ENCODE data around the gene ADGRG2. TPM values are rescaled to one million over a fixed set of nuclear protein-coding genes. Genes with fewer than 3 reads are reported as not detected.

Gene ADGRG2
- not detected for total RNA-seq (2013)
- polyA plus RNA-seq (not detected), polyA minus RNA-seq (not detected in 2 replicates), total RNA-seq (0 to 2.1 (median 0.08) reads per million in 11 experiments)

- peaks cover 51 to 72% of the 10 kb centered on the region in 2 donors for H3K27me3 ChIP-seq (ENCODE audit: control insufficient read depth in 2 of 2, insufficient read depth in 2 of 2, low read length in 2 of 2)
- H3K4me3 Mint-ChIP-seq = peak within 1 kb of the TSS in 1 of 2 donors; percentile 60
- no peaks in the 10 kb centered on the region for H3K4me1 ChIP-seq (ENCODE audit: control insufficient read depth in 1 of 2, insufficient read depth in 2 of 2, low read length in 2 of 2)
- peaks cover 0 to 16% of the 10 kb centered on the region in 2 donors for H3K9me3 ChIP-seq (replicated peaks in 1 of 2; ENCODE audit: control insufficient read depth in 1 of 2, insufficient read depth in 1 of 2, low read length in 2 of 2)
- no peak within 1 kb of the TSS for H3K27ac Mint-ChIP-seq
- no peak within 1 kb of the TSS for H3K27ac ChIP-seq (ENCODE audit: low read depth in 1 of 2, low read length in 2 of 2)
- 2% methylated on average over 81 of the region's 107 CpGs for WGBS (ENCODE audit: insufficient coverage)
- no peak within 1 kb of the TSS for H3K9ac ChIP-seq (ENCODE audit: insufficient read depth, low read length, poor library complexity, severe bottlenecking)
- peaks cover 47 to 74% (median 63%) of the 10 kb centered on the region in 3 donors for H3K27me3 Mint-ChIP-seq (ENCODE audit: low read depth in 3 of 3)
- intact Hi-C loops (cut with micrococcal nuclease) = no loop called here
- no peaks in the 10 kb centered on the region for H3K79me2 ChIP-seq (ENCODE audit: insufficient read depth, low read length)
- DNase-seq = peak in 1 of 3 donors; percentile 2
- H3K36me3 ChIP-seq (replicated peaks in 1 of 2; ENCODE audit: control insufficient read depth in 1 of 2, insufficient read depth in 2 of 2, low read length in 2 of 2) = no peaks in the 10 kb centered on the region
- no peaks in the 10 kb centered on the region for H4K20me1 ChIP-seq (ENCODE audit: insufficient read depth, low read length)
- no peak within 1 kb of the TSS for H3K4me3 ChIP-seq (replicated peaks in 1 of 3; ENCODE audit: low read depth in 2 of 3, low read length in 3 of 3)
- H3K4me1 Mint-ChIP-seq = no peaks in the 10 kb centered on the region
- H3K9me3 Mint-ChIP-seq = peaks cover 0 to 13% (median 4%) of the 10 kb centered on the region in 7 donors
- H3K36me3 Mint-ChIP-seq = peaks cover 0 to 2% of the 10 kb centered on the region in 2 donors
- TF ChIP-seq, protein P1, sequence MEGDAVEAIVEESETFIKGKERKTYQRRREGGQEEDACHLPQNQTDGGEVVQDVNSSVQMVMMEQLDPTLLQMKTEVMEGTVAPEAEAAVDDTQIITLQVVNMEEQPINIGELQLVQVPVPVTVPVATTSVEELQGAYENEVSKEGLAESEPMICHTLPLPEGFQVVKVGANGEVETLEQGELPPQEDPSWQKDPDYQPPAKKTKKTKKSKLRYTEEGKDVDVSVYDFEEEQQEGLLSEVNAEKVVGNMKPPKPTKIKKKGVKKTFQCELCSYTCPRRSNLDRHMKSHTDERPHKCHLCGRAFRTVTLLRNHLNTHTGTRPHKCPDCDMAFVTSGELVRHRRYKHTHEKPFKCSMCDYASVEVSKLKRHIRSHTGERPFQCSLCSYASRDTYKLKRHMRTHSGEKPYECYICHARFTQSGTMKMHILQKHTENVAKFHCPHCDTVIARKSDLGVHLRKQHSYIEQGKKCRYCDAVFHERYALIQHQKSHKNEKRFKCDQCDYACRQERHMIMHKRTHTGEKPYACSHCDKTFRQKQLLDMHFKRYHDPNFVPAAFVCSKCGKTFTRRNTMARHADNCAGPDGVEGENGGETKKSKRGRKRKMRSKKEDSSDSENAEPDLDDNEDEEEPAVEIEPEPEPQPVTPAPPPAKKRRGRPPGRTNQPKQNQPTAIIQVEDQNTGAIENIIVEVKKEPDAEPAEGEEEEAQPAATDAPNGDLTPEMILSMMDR (IDR thresholded peaks at IDR 0.05) = no peak
- H2AFZ ChIP-seq (ENCODE audit: insufficient read depth, low read depth, low read length, poor library complexity, severe bottlenecking) = no peak within 1 kb of the TSS
- no peak within 1 kb of the TSS for H3K4me2 ChIP-seq (replicated peaks; ENCODE audit: extremely low read depth, low read length, poor library complexity, severe bottlenecking)
Observed at GRCh38 chrX:19121898-19122640, at the start of gene ADGRG2. Gene ADGRG2, minus strand, starts transcription at chrX:19122468. Its CDS starts 53,634 bp downstream, at chrX:19068834.

DNA sequence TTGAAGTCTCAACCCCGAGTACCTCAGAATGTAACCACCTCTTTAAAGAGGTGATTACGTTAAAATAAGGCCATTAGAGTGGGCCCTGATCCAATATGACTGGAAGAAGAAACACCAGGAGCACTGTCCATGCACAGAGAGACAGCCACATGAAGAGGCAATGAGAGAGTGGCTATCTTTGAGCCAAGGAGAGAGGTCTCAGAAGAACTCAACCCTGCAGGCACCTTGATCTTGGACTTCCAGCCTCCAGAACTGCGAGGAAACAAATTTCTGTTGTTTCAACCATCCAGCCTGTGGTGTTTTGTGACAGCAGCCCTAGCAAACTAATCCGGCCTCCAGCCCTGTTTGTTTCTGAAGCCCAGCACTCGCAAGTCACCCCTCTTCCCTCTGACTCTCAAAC lies 46.3 kb upstream of the ADGRG2 start:
- H3K79me2 ChIP-seq (ENCODE audit: insufficient read depth, low read length) = no peaks in the 10 kb centered on the region
- Mint-ChIP-seq H3K36me3 (no peaks in the 10 kb centered on the region), H3K9me3 (peaks cover 0 to 5% (median 0%) of the 10 kb centered on the region in 7 donors), H3K27me3 (ENCODE audit: low read depth in 3 of 3) (peaks cover 1 to 4% (median 2%) of the 10 kb centered on the region in 3 donors), H3K4me3 (no peak overlapping the region), H3K4me1 (no peaks in the 10 kb centered on the region), H3K27ac (no peak overlapping the region)
- H3K4me2 ChIP-seq (replicated peaks; ENCODE audit: extremely low read depth, low read length, poor library complexity, severe bottlenecking) = no peak overlapping the region
- peaks cover 0 to 3% of the 10 kb centered on the region in 2 donors for H3K9me3 ChIP-seq (replicated peaks in 1 of 2; ENCODE audit: control insufficient read depth in 1 of 2, insufficient read depth in 1 of 2, low read length in 2 of 2)
- H3K36me3 ChIP-seq (replicated peaks in 1 of 2; ENCODE audit: control insufficient read depth in 1 of 2, insufficient read depth in 2 of 2, low read length in 2 of 2) = no peaks in the 10 kb centered on the region
- H3K27ac ChIP-seq (ENCODE audit: low read depth in 1 of 2, low read length in 2 of 2) = no peak overlapping the region
- H3K27me3 ChIP-seq (ENCODE audit: control insufficient read depth in 2 of 2, insufficient read depth in 2 of 2, low read length in 2 of 2) = no peaks in the 10 kb centered on the region
- TF ChIP-seq, protein P1 (IDR thresholded peaks at IDR 0.05) = no peak
- intact Hi-C loops (cut with micrococcal nuclease) = no loop called here
- no peak for DNase-seq
- H2AFZ ChIP-seq (ENCODE audit: insufficient read depth, low read depth, low read length, poor library complexity, severe bottlenecking) = no peak overlapping the region
- no peaks in the 10 kb centered on the region for H3K4me1 ChIP-seq (ENCODE audit: control insufficient read depth in 1 of 2, insufficient read depth in 2 of 2, low read length in 2 of 2)
- no peak overlapping the region for H3K9ac ChIP-seq (ENCODE audit: insufficient read depth, low read length, poor library complexity, severe bottlenecking)
- no peaks in the 10 kb centered on the region for H4K20me1 ChIP-seq (ENCODE audit: insufficient read depth, low read length)
- H3K4me3 ChIP-seq (replicated peaks in 1 of 3; ENCODE audit: low read depth in 2 of 3, low read length in 3 of 3) = no peak overlapping the region
- WGBS (ENCODE audit: insufficient coverage) = 86% methylated on average over 2 of the region's 5 CpGs

All from CD14-positive monocyte (primary cell).